D721Med (cell line): Measurements from ENCODE around the gene ANTXR1.

Experiments used
- DNase-seq: peaks from one replicate; pipeline ENCODE4 v3.0.0; 2011; ENCODE audit warnings: low spot score; ENCODE audit not compliant: insufficient read length
- FAIRE-seq: peaks from 2 replicates; lab custom pipeline; 2011; peaks lifted over from hg19 to GRCh38; lab: Jason Lieb, UNC
- TF ChIP-seq, protein P1 (sequence below): IDR thresholded peaks from 2 replicates; pipeline ENCODE4 v1.5.1; 2012; ENCODE audit warnings: mild to moderate bottlenecking, control low read depth; ENCODE audit not compliant: insufficient read depth; ENCODE audit errors: missing control alignments

Gene ANTXR1

DNA sequence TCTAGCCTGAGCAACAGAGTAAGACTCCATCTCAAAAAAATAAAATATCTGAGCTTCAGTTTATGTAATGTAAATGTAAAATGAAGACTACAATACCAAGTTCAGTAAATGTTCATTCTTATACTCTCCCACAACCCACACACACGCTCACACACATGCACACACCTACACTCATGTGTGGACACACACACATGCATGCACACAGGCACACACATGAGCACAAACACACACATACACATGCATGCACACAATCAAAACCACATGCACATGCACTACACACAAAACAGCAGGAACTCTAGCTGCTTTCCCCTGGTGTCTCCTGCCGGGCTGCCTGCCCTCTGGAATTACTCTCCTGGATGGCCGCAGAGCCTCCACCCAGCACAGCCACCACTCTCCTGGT, 283.4 kb downstream of the ANTXR1 start:
- FAIRE-seq (no peak), DNase-seq (no peak)
- TF ChIP-seq, protein P1, sequence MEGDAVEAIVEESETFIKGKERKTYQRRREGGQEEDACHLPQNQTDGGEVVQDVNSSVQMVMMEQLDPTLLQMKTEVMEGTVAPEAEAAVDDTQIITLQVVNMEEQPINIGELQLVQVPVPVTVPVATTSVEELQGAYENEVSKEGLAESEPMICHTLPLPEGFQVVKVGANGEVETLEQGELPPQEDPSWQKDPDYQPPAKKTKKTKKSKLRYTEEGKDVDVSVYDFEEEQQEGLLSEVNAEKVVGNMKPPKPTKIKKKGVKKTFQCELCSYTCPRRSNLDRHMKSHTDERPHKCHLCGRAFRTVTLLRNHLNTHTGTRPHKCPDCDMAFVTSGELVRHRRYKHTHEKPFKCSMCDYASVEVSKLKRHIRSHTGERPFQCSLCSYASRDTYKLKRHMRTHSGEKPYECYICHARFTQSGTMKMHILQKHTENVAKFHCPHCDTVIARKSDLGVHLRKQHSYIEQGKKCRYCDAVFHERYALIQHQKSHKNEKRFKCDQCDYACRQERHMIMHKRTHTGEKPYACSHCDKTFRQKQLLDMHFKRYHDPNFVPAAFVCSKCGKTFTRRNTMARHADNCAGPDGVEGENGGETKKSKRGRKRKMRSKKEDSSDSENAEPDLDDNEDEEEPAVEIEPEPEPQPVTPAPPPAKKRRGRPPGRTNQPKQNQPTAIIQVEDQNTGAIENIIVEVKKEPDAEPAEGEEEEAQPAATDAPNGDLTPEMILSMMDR, result no peak

DNA sequence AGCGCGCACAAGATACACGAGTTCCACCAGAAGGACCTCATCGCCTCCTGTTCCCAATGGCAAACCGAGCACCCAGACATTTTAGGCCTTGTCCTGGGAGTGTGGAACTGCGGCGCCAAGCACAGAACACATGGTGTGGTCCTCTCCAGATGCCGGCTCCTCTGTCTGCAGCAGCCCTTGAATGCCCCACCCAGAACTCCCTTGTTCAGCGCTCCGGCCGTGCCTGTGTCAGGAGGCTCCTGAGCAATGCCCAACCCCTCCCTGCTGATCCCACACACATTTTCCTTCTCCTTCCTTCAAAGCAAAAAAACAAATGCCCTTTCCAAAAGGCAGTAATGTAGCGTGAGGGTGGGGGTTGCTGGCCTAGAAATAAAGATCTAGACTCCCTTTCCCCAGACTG, 284.2 kb downstream of the ANTXR1 start:
- no peak for DNase-seq
- TF ChIP-seq, protein P1, result no peak
- no peak for FAIRE-seq

DNA sequence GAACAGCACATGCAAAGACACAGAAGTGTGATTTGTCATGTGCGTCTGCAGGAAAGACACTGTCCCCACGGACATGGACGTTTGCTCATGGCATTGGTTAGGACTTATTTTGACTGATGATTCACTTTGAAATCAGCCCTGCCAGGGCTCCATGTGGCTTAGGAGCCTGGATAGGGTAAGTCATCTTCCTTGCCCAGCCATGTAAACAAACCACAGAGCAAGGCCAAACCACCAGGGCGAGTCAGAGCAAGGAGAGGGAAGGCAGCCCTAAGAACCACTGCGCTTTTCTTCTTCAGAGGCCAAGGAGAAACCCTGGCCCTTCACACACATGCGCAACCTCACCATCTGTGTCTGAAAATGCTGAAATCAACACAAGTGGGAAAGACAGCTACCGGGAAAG, 285.3 kb downstream of the ANTXR1 start:
- FAIRE-seq (no peak), DNase-seq (no peak)
- TF ChIP-seq, protein P1, result no peak

DNA sequence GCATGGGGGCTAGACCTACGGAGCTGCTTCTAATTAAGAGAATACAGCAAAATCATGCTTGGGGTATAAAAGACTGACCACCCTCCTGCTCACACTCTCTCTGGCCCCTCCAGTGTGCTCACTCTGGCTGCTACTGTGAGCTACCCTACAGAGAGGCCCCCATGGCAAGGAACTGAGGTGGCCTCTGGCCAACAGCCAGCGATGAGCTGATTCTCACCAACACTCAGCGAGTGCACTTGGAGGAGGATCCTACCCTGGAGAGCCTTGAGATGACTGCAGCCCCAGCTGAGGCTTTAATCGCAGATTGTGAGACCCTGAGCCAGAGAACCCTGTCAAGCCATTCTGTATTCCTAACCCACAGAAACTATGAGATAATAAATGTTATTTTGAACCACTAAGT, 285.9 kb downstream of the ANTXR1 start:
- DNase-seq (no peak), FAIRE-seq (no peak)
- TF ChIP-seq, protein P1, result no peak
